HG03460 (cell line): ENCODE measurements around the gene IFNL1.
"Not testable (repeated sequence)": the region's sequence is repeated elsewhere in the genome, so short reads cannot be mapped to it uniquely, and the experiment has no call there.

Source experiments
- ATAC-seq: cut with Tn5 transposase; IDR thresholded peaks from one replicate; pipeline ENCODE4 v1.9.1; 2021; ENCODE audit not compliant: unreplicated experiment

The IFNL1 gene

GRCh38 chr19:39308531-39309304 lies 12.5 kb downstream of the IFNL1 start:
- no peak for ATAC-seq

DNA sequence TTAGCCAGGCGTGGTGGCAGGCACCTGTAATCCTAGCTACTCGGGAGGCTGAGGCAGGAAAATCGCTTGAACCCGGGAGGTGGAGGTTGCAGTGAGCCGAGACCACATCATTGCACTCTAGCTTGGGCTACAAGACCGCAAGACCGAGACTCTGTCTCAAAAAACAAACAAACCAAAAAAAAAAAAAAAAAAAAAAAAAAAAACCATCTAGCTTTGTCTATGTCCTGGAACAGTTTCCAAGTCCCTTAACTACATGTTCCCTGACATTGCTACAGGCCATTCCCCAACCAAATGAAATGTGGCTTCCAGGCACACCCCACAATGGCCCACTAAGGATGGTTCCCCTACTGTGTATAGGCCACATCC lies 13.1 kb downstream of the IFNL1 start:
- not testable (repeated sequence) for ATAC-seq

DNA sequence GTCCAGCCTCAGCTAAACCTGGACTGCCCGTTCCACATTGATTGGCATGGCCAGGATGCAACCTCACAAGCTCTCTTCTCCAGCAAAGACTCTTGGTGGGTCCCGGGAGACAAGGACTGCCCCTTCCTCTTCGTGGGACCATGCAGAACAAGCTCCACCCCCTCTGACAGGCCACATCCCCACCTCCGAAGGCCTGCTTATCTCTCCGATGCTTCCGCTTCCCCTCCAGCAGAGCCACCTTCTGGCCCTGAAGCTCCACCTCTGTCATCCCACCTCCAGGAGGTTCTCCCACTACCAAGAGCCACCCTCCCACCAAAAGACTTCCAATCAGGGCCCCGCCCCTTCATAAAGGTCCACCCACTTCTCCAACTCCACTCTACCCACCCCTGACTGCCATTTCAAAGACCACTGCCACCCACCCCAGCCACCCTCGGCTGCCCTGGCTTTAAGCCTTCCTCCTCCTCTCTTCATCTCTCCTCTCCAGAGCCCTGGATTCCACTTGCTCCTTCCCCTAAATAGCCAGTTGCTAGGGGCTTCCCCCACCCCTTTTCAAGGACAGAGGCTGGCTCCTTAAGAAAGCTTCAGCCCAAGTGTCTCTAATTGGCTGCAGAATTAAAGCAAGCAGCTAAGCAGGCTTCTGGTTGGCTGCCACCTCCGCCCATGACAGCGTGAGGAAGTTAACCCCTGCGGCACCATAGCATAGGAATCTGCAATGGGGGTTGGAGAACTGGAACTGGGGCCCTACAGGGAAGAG lies 14.5 kb downstream of the IFNL1 start:
- no peak for ATAC-seq

DNA sequence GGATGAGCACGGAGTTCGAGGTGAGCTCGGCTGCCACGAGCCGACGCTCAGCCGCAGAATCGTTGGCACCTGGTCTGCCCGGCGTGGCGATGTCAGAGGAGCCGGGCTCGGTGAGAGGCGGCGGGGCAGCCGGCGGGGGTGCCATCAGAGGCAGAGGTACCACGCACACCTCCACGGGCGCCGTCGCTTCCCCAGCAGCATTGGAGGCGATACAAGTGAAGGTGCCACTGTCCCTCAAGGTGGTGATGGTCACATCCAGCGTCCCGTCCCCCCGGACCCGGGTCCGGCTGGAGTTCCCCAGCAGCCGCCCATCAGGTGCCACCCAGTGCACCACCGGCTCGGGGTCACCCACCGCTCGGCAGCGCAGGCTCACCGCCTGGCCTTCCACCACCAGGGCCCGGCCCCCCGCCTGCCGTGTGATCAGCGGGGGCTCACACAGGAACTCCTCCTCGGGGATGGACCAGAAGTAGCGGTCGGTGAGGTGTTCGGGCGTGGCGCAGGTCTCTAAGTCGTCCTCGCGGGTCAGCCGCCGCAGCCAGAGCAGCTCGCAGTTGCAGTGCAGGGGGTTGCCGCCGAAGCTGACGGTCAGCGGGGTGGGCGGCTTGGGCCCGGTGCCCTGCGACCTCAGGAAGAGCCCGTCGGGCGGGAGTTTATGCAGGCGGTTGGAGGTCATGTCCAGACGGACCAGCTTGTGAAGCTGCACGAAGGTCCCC lies 18.0 kb downstream of the IFNL1 start:
- no peak for ATAC-seq

DNA sequence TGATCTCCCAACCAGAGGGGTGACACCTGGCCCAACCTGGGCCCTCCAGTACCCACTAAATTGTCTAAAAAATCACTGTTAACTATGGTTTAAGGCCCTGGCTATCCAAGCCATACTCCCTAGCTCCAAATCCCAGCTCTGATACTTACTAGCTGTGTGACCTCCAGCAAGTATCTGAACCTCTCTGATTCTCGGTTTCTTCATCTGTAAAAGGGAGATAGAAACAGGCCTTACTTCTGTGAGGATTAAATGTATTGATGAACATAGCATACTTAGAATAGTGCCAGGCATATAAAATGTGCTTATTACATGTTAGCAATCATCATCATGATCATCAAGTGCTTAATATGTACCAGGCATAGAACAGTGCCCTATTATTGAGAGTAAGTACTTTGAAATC lies 19.7 kb downstream of the IFNL1 start:
- no peak for ATAC-seq

DNA sequence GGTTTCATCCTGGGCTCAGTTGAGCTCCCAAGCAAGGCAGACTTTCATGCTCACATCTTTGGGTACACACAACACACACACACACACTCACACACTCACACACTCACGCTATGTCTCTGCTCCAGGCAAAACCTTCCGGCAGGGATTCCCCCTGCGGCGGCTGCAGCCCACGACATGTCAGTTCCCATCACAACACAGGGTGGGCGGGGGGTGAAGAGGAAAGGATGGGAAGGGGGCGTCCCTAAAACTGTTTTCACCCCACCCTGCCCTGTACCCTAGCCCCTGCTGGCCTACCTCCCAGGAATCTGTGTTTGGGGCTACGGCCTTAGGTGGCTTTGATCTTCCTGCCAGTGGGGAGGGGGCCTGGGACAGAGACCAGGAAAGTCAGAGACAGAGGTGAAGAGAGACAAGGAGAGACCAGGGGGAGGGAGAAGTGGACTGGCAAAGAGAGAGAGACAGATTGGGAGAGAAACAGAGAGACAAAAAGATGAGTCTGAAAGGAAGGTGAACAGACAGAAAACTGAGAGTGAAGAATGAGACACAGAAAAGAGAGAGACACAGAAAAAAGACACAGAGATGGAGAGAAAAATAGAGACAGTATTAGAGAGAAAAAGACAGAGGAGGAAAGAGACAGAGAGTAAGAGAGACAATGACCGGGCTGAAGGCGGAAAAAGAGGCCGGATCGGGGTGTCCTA lies 20.6 kb downstream of the IFNL1 start:
- ATAC-seq, result no peak

GRCh38 chr19:39317476-39317875 lies 21.3 kb downstream of the IFNL1 start:
- no peak for ATAC-seq

GRCh38 chr19:39318071-39318470 lies 21.9 kb downstream of the IFNL1 start:
- no peak for ATAC-seq

DNA sequence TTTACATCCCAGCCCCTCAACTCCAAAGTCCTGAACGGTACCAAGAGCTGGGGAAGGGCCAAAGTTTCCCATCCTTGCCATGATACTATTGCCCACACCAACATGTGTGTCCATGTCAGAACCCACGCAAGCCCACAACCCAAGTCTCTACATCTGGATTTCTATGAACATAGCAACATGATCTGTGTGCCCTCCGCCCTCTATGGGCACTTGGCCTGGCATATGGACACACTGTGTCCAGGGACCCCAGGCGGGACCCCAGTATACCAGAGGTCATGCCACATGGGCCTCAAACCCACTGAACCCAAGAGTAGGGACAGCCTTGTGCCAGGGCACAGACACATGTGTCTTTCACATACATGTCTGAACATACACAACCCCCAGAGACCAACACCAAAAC lies 22.5 kb downstream of the IFNL1 start:
- ATAC-seq, result no peak

GRCh38 chr19:39319098-39319891 lies 23.1 kb downstream of the IFNL1 start:
- ATAC-seq, result no peak

- ATAC-seq, result no peak
Measured at GRCh38 chr19:39319892-39320248, 23.7 kb downstream of the IFNL1 start.

- ATAC-seq, result no peak
Measured at GRCh38 chr19:39321117-39321831, 25.1 kb downstream of the IFNL1 start.

DNA sequence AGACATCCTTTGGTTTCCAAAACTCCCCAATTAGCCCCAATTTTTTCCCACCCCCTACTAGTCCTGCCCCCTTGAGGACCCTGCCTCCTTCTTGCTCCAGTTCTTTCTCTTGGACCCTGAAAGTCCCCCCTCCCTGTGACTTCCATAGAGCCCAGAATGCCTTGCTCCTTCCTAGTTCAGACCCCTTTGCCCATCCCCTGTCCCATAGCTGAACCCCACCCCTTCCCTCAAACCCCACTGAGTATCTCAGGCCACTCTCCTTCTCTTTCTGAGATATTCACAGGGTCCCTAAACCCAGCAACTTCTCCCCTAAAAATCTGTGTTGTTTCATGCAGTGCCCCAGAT lies 25.6 kb downstream of the IFNL1 start:
- no peak for ATAC-seq

- no peak for ATAC-seq
Measured at GRCh38 chr19:39324242-39324842, 28.1 kb downstream of the IFNL1 start.

DNA sequence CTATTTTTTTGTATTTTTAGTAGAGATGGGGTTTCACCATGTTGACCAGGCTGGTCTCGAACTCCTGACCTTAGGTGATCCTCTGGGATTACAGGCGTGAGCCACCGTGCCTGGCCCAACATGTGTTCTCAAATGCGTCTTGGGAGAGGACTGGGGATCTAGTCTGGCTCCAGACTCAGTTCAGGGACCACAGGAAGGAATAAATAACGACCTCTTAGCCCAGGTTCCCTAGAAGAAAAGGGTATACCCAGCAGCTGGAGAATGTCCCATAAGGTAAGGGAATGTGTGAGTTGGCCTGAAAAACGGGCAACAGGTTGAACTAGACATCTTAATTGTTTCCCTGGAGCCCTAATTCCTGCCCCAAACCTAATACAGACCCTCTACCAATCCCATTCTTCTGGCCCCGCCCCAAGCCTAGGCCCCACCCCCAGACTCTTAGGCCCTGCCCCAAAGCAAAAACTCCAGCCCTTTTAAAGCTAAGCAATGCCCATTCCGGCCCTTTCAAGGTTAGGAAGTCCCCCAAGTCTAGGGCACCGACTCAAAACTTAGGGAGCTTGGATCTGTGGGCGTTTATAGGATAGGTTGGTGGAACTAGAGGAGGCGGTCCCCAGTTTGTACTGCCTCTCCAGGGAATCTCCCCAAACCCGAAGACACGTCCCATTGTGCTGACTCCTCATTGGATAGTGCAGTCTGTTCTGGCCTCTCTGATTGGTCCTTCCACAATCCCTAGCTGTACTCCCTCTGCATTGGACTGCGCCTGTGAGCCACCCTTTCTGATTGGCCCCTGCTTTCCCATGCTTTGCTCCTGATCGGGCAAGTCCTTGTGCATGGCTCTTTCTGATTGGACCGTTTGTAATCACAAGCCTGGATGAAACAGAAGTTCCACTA lies 29.8 kb downstream of the IFNL1 start:
- ATAC-seq, result no peak

GRCh38 chr19:39327363-39328045 lies 31.3 kb downstream of the IFNL1 start:
- ATAC-seq, result no peak

GRCh38 chr19:39328046-39328705 lies 32.0 kb downstream of the IFNL1 start:
- no peak for ATAC-seq

- ATAC-seq, result no peak
Measured at GRCh38 chr19:39329948-39330347, 33.7 kb downstream of the IFNL1 start.
